ENCODE measurements around the gene SLC4A2. TPM values are rescaled to one million over a fixed set of nuclear protein-coding genes. Genes with fewer than 3 reads are reported as not detected.
A peak's percentile ranks its signal among the peaks of the same experiment; 100 is the strongest.

The SLC4A2 gene
- total and polyA plus RNA-seq, 4 experiments from 2014 or later, result 12.8 to 84.7 (median 53.5) TPM

DNA sequence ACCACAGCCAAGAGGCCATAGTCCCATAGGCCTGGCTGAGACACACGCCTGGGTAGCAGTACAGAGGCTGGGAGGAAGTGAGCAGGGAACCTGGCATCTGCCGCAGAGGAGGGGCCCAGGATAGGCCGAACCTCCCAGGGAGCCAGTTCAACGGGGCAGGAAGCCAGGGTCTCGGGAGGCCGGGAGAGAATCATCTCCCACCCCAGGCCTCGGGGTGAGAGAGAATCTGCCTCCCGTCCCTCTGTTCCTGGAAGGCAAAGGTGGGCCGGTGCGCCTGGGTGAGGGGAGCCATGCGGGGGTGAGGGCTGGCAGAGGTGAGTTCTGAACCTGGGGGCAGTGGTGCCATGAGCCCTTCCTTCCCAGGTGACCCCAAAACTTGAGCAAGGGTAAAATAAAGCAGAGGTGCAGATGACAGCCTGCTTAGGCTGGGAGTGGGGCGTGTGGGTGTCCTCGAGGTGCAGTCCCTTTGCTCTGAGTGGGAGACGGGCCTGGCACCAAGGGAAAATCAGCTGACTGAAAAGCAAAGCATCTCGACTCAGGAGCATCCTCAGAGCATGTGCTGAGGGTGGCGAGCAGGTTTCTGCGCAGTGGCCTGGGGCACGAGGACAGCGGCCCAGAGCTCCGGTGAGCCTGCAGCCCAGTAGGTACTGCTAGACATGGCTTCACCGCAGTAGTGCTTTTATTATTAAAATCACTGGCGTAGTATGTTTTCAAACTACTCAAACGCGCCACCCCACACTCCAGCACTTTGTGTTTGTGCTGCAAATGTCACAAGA, 42.4 kb downstream of the SLC4A2 start:
- Mint-ChIP-seq H3K27me3 (no peaks in the 10 kb centered on the region), H3K4me1 (no peaks in the 10 kb centered on the region), H3K9me3 (no peaks in the 10 kb centered on the region), H3K4me3 (no peak overlapping the region), H3K36me3 (no peaks in the 10 kb centered on the region), H3K27ac (no peak overlapping the region)
- intact Hi-C loops (cut with micrococcal nuclease), result no loop called here
- H3K4me1 ChIP-seq (ENCODE audit: insufficient read depth, low read length), result no peaks in the 10 kb centered on the region
- H3K27me3 ChIP-seq (ENCODE audit: insufficient read depth, low read length), result no peaks in the 10 kb centered on the region
- no peaks in the 10 kb centered on the region for H3K9me3 ChIP-seq (ENCODE audit: control insufficient read depth in 1 of 2, low read length in 2 of 2)
- H3K4me3 ChIP-seq (ENCODE audit: low read length in 2 of 2), result no peak overlapping the region
- no peak overlapping the region for H3K27ac ChIP-seq (ENCODE audit: low read depth, low read length)
- peak in 1 of 5 donors; percentile 31 for DNase-seq
- POLR2A ChIA-PET (ENCODE audit: partially characterized antibody), result interaction anchor here (0.6 kb wide), 1 partner anchor 39 kb away, joined by 3 read pairs; no protein-coding TSS in a partner anchor
- H3K36me3 ChIP-seq (ENCODE audit: insufficient read depth, low read length), result no peaks in the 10 kb centered on the region
- CTCF ChIA-PET (ENCODE audit: partially characterized antibody), result interaction anchor here (1.3 kb wide), 1 partner anchor 22 kb away, joined by 4 read pairs; no protein-coding TSS in a partner anchor

DNA sequence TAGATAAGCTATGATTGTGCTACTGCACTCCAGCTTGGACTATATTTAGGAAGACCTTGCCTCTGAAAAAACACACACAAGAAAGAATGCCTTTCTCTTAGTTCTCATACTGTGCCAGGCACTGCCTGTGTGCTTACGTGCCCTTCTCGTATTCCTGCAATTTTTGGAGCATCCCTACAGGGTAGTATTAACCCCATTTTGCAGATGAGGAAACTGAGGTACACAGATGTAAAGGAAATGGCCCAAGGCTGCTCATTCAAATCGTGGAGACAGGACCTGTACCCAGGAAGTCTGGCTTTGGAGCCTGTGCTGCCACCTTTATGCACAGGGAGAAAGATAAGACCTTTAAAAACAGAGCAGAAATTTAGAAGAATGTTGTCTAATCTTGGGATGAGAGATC, 43.6 kb downstream of the SLC4A2 start:
- Mint-ChIP-seq H3K9me3 (no peaks in the 10 kb centered on the region), H3K4me1 (no peaks in the 10 kb centered on the region), H3K4me3 (no peak overlapping the region), H3K27me3 (no peaks in the 10 kb centered on the region), H3K36me3 (no peaks in the 10 kb centered on the region), H3K27ac (no peak overlapping the region)
- Histone ChIP-seq H3K27ac (ENCODE audit: low read depth, low read length) (no peak overlapping the region), H3K27me3 (ENCODE audit: insufficient read depth, low read length) (no peaks in the 10 kb centered on the region), H3K4me3 (ENCODE audit: low read length in 2 of 2) (no peak overlapping the region), H3K4me1 (ENCODE audit: insufficient read depth, low read length) (no peaks in the 10 kb centered on the region), H3K36me3 (ENCODE audit: insufficient read depth, low read length) (no peaks in the 10 kb centered on the region), H3K9me3 (ENCODE audit: control insufficient read depth in 1 of 2, low read length in 2 of 2) (no peaks in the 10 kb centered on the region)
- intact Hi-C loops (cut with micrococcal nuclease), result no loop called here
- ChIA-PET POLR2A (ENCODE audit: partially characterized antibody) (no interaction called here), CTCF (ENCODE audit: partially characterized antibody) (interaction anchor here (0.7 to 1.3 kb wide), 4 partner anchors 9 to 140 kb away, joined by 3 to 5 read pairs (median 4); no protein-coding TSS in a partner anchor)
- DNase-seq, result peak in 1 of 5 donors; percentile 16

DNA sequence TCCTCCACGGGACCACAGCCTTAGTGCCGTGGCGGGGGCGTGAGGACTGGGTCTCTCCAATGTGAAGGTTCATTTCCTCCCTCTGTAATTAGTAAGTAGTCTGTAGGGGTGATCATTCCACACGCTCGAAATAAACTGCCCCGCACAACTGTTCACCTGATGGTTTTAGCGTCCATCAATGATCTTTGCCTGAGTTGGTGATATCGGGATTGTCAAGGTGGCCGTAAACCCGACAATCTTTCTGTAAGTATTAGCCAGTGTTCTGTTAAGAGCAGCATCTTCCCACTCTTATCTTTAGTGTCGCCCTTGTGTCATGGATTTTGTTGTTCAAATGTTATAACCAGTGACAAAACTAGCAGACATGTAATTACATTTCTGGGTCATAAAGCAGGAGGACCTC, 44.6 kb downstream of the SLC4A2 start:
- intact Hi-C loops (cut with micrococcal nuclease), result no loop called here
- Mint-ChIP-seq H3K9me3 (no peaks in the 10 kb centered on the region), H3K36me3 (no peaks in the 10 kb centered on the region), H3K27ac (peak overlapping the region in 1 of 7 donors; percentile 5), H3K4me1 (no peaks in the 10 kb centered on the region), H3K27me3 (no peaks in the 10 kb centered on the region), H3K4me3 (no peak overlapping the region)
- CTCF ChIA-PET (ENCODE audit: partially characterized antibody), result interaction anchor here (0.8 kb wide), 1 partner anchor 222 kb away, joined by 3 read pairs; no protein-coding TSS in a partner anchor
- POLR2A ChIA-PET (ENCODE audit: partially characterized antibody), result no interaction called here
- no peak for DNase-seq
- Histone ChIP-seq H3K36me3 (ENCODE audit: insufficient read depth, low read length) (no peaks in the 10 kb centered on the region), H3K4me1 (ENCODE audit: insufficient read depth, low read length) (no peaks in the 10 kb centered on the region), H3K27me3 (ENCODE audit: insufficient read depth, low read length) (no peaks in the 10 kb centered on the region), H3K4me3 (ENCODE audit: low read length in 2 of 2) (no peak overlapping the region), H3K27ac (ENCODE audit: low read depth, low read length) (no peak overlapping the region), H3K9me3 (ENCODE audit: control insufficient read depth in 1 of 2, low read length in 2 of 2) (no peaks in the 10 kb centered on the region)

DNA sequence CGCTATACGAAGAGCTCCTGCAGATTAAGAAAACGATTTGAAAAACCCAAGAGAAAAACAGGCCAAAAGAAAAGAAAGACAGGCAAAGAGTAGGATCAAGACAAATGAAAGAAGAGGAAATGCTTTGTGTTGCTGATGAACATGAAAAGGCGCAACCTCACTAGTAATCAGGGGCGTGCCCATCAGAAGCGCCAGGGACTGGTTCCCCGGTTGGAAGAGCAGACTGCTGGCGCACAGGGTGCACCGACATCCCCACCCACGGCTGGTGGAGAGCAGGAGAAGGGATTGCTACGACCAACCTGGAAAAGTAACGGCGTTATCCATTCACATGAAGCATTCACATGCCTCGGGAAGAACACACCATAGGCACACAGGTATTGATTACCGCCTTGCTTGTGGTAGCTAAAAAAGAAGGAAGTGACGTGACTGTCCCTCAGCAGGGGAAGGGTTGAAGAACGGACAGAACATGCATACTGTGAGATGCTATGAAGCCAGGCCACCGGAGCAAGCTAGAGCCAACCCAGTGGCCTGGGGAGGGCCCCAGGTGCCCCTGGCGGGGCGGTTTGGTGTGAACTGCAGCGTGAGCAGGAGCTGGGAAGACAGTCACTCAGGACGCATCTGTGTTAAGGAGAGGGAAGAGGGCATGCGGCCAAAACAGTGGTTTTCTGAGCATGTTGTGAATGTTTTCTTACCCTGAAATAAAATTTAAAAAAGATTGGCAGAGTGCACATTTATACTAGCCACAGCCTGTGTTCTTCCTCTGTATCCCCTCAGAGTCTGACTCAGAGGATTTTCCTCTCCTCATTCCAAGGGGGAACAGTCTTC, 45.2 kb downstream of the SLC4A2 start:
- DNase-seq, result peak in 1 of 5 donors; percentile 17
- Histone ChIP-seq H3K9me3 (ENCODE audit: control insufficient read depth in 1 of 2, low read length in 2 of 2) (no peaks in the 10 kb centered on the region), H3K27ac (ENCODE audit: low read depth, low read length) (no peak overlapping the region), H3K27me3 (ENCODE audit: insufficient read depth, low read length) (no peaks in the 10 kb centered on the region), H3K4me1 (ENCODE audit: insufficient read depth, low read length) (no peaks in the 10 kb centered on the region), H3K36me3 (ENCODE audit: insufficient read depth, low read length) (no peaks in the 10 kb centered on the region), H3K4me3 (ENCODE audit: low read length in 2 of 2) (no peak overlapping the region)
- ChIA-PET CTCF (ENCODE audit: partially characterized antibody) (interaction anchor here (1.4 kb wide), 1 partner anchor 142 kb away, joined by 3 read pairs; no protein-coding TSS in a partner anchor), POLR2A (ENCODE audit: partially characterized antibody) (no interaction called here)
- no peaks in the 10 kb centered on the region for H3K36me3 Mint-ChIP-seq
- no peaks in the 10 kb centered on the region for H3K9me3 Mint-ChIP-seq
- intact Hi-C loops (cut with micrococcal nuclease), result no loop called here
- H3K27ac Mint-ChIP-seq, result no peak overlapping the region
- no peaks in the 10 kb centered on the region for H3K4me1 Mint-ChIP-seq
- H3K4me3 Mint-ChIP-seq, result no peak overlapping the region
- H3K27me3 Mint-ChIP-seq, result no peaks in the 10 kb centered on the region

DNA sequence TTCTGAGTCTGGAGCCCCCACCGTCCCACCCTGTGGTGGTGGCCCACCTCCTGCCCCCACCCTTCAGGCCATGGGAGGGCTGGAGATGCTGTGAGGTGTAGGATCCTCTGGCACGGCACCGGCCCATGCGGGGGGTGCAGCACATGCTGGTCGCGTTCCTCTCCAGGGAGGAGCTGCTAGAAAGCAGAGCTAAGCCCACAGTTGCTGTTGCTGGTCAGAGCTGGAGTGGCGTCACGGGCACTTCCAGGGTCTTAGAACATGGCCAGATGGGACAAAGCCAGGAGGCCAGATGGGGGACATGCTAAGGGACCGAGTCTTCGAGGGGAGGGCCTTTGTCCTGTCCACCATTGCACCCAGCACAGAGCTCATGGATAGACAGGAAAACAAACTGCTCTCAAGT, 48.5 kb downstream of the SLC4A2 start:
- Mint-ChIP-seq H3K4me1 (peaks cover 0 to 7% (median 3%) of the 10 kb centered on the region in 4 donors), H3K4me3 (no peak overlapping the region), H3K27me3 (no peaks in the 10 kb centered on the region), H3K27ac (no peak overlapping the region), H3K9me3 (no peaks in the 10 kb centered on the region), H3K36me3 (no peaks in the 10 kb centered on the region)
- no peaks in the 10 kb centered on the region for H3K36me3 ChIP-seq (ENCODE audit: insufficient read depth, low read length)
- peaks cover 5% of the 10 kb centered on the region for H3K4me1 ChIP-seq (ENCODE audit: insufficient read depth, low read length)
- ChIA-PET CTCF (ENCODE audit: partially characterized antibody) (interaction anchor here (0.8 to 7.8 kb wide), 9 partner anchors 9 to 210 kb away, joined by 3 to 67 read pairs (median 8); partner anchors contain the start of gene ABCB8), POLR2A (ENCODE audit: partially characterized antibody) (interaction anchor here (1.5 kb wide), 1 partner anchor 9 kb away, joined by 6 read pairs; no protein-coding TSS in a partner anchor)
- intact Hi-C loops (cut with micrococcal nuclease), result no loop called here
- DNase-seq, result peak in 1 of 5 donors; percentile 22
- no peaks in the 10 kb centered on the region for H3K9me3 ChIP-seq (ENCODE audit: control insufficient read depth in 1 of 2, low read length in 2 of 2)
- H3K27me3 ChIP-seq (ENCODE audit: insufficient read depth, low read length), result no peaks in the 10 kb centered on the region
- no peak overlapping the region for H3K27ac ChIP-seq (ENCODE audit: low read depth, low read length)
- no peak overlapping the region for H3K4me3 ChIP-seq (ENCODE audit: low read length in 2 of 2)

DNA sequence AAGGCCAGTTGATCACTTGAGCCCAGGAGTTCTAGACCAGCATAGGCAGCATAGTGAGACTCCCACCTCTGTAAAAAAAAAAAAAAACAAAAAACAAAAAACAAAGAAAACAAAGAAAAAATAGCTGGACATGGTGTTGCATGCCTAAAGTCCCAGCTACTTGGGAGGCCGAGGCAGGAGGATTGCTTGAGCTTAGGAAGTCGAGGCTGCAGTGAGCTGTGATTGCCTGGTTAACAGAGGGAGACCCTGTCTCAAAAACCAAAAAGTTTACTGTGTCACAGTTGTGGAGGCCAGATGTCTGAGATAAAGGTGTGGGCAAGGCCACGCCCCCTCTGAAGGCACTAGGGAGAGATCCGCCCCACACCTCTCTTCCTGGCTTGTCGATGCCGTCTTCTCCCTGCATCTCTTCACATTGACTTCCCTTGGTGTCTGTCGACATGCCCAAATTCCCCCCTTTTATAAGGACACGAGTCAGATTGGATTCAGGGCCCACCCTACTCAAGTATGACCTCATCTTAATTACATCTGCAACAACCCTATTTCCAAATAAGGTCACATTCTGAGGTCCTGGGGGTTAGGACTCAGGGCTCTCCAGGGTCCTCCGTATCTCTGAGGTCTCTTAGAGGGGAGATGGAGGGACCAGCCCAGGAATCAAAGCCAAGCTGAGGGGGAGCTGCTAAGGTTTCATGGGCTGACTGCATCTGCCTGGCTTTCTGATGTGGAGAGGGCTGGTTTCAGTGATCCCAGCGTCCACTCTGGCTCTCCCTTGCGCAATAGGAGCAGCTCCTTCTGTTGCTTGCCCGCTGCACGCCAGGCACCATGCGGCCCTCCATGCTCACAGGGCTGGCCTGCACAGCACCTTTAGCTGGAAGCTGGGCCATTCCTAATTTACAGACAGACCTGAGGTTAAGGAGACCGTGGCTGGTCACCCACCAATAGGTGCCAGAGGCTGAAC, 50.0 kb downstream of the SLC4A2 start:
- H3K27me3 ChIP-seq (ENCODE audit: insufficient read depth, low read length), result no peaks in the 10 kb centered on the region
- intact Hi-C loops (cut with micrococcal nuclease), result no loop called here
- H3K36me3 ChIP-seq (ENCODE audit: insufficient read depth, low read length), result no peaks in the 10 kb centered on the region
- H3K9me3 ChIP-seq (ENCODE audit: control insufficient read depth in 1 of 2, low read length in 2 of 2), result no peaks in the 10 kb centered on the region
- ChIA-PET POLR2A (ENCODE audit: partially characterized antibody) (interaction anchor here (3.4 kb wide), 1 partner anchor 81 kb away, joined by 16 read pairs; the partner anchor contains the start of gene ABCB8), CTCF (ENCODE audit: partially characterized antibody) (interaction anchor here (0.7 to 7.8 kb wide), 24 partner anchors 8 to 232 kb away, joined by 3 to 67 read pairs (median 5); partner anchors contain the start of genes ABCB8, AGAP3 and ATG9B)
- no peaks in the 10 kb centered on the region for H3K36me3 Mint-ChIP-seq
- H3K4me1 Mint-ChIP-seq, result peaks cover 0 to 15% (median 6%) of the 10 kb centered on the region in 4 donors
- H3K27ac ChIP-seq (ENCODE audit: low read depth, low read length), result no peak overlapping the region
- H3K4me3 ChIP-seq (ENCODE audit: low read length in 2 of 2), result no peak overlapping the region
- H3K4me3 Mint-ChIP-seq, result no peak overlapping the region
- peaks cover 5% of the 10 kb centered on the region for H3K4me1 ChIP-seq (ENCODE audit: insufficient read depth, low read length)
- no peaks in the 10 kb centered on the region for H3K27me3 Mint-ChIP-seq
- DNase-seq, result peak in 1 of 5 donors; percentile 29
- H3K27ac Mint-ChIP-seq, result peak overlapping the region in 2 of 7 donors; percentile 55 to 57
- no peaks in the 10 kb centered on the region for H3K9me3 Mint-ChIP-seq
